Stimulated activated CD8-positive, alpha-beta memory T cell treated with anti-CD3 and anti-CD28 coated beads, Interleukin-15, amount 100 ng/mL, for 4 hours (primary cell): ENCODE results near the gene LRRC36.

Experiments used
- DNase-seq, 2 donors: peaks; one replicate each; pipeline ENCODE4 v3.0.0-alpha.2; 2020; ENCODE audit warnings: low read depth in 2 of 2

Gene LRRC36

GRCh38 chr16:67389911-67390815 lies 63.5 kb downstream of the LRRC36 start:
- DNase-seq = no peak

- DNase-seq = no peak
Observed at GRCh38 chr16:67390816-67391423, 64.3 kb downstream of the LRRC36 start.

GRCh38 chr16:67391424-67392300 lies 65.0 kb downstream of the LRRC36 start:
- no peak for DNase-seq

GRCh38 chr16:67392301-67393059 lies 65.9 kb downstream of the LRRC36 start:
- DNase-seq = no peak

- DNase-seq = no peak
Observed at GRCh38 chr16:67393111-67393787, 66.6 kb downstream of the LRRC36 start, which contains the start of gene TPPP3. Gene TPPP3, minus strand, starts transcription at chr16:67393498. Its CDS starts 2,387 bp downstream, at chr16:67391111.

- DNase-seq = no peak
Observed at GRCh38 chr16:67393788-67394154, 67.2 kb downstream of the LRRC36 start.

GRCh38 chr16:67394155-67395104 lies 67.8 kb downstream of the LRRC36 start:
- DNase-seq = no peak

GRCh38 chr16:67395105-67395457 lies 68.5 kb downstream of the LRRC36 start:
- DNase-seq = no peak

GRCh38 chr16:67395458-67396158 lies 69.0 kb downstream of the LRRC36 start:
- no peak for DNase-seq

GRCh38 chr16:67396159-67397035 lies 69.8 kb downstream of the LRRC36 start:
- DNase-seq = no peak

GRCh38 chr16:67397036-67397801 lies 70.6 kb downstream of the LRRC36 start:
- DNase-seq = no peak

- DNase-seq = no peak
Observed at GRCh38 chr16:67397812-67398545, 71.4 kb downstream of the LRRC36 start.

GRCh38 chr16:67398546-67399217 lies 72.1 kb downstream of the LRRC36 start:
- no peak for DNase-seq

- no peak for DNase-seq
Observed at GRCh38 chr16:67399218-67399733, 72.7 kb downstream of the LRRC36 start.

- no peak for DNase-seq
Observed at GRCh38 chr16:67399749-67400704, 73.4 kb downstream of the LRRC36 start.
